NB4 (cell line): ENCODE results near the gene KLK6.

ENCODE experiments used
- DNase-seq: peaks from one replicate; pipeline ENCODE4 v3.0.0; 2010; ENCODE audit warnings: low read depth
- H3K4me3 ChIP-seq: one replicate; pipeline ENCODE4 v1.5.1; 2011; ENCODE audit warnings: mild to moderate bottlenecking, low read depth, low read length, moderate library complexity
- MYC ChIP-seq: IDR thresholded peaks from 2 replicates; pipeline ENCODE4 v1.6.1; 2011; ENCODE audit warnings: low read depth, low read length
- POLR2A ChIP-seq: IDR thresholded peaks from 2 replicates; pipeline ENCODE4 v1.6.1; 2011; ENCODE audit warnings: mild to moderate bottlenecking; ENCODE audit not compliant: insufficient read length; ENCODE audit errors: extremely low read depth
- TF ChIP-seq, protein P1 (sequence below): IDR thresholded peaks from 2 replicates; pipeline ENCODE4 v1.6.1; 2011; ENCODE audit warnings: low read depth, low read length
- TF ChIP-seq, protein P2 (sequence below): IDR thresholded peaks from one replicate; pipeline ENCODE4 v1.5.1; 2012; ENCODE audit warnings: low read depth, low read length

The KLK6 gene

DNA sequence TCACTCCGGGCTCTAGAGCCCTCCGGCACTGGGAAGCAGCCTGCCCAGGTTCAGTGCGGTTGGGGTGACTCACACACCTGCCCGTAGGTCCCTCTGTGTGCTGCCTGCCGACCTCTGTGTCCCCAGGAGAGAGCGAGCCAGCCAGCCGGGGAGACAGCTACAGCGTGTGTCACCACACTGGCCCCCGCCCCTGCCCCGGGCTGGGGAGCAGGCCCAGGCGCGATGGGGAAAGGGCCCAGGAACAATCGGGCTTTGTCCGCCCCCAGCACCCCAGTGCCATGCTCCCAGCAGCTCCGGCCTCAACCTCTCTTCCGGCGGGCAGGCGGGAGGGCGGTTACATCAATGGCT is at the start of gene KLK6:
TSS of gene KLK6 (minus strand) at position 179 of the 348 bp plus-strand sequence. CDS start 1,487 bp downstream, outside the sequence.
- TF ChIP-seq, protein P1, sequence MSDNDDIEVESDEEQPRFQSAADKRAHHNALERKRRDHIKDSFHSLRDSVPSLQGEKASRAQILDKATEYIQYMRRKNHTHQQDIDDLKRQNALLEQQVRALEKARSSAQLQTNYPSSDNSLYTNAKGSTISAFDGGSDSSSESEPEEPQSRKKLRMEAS: no peak
- TF ChIP-seq, protein P2, sequence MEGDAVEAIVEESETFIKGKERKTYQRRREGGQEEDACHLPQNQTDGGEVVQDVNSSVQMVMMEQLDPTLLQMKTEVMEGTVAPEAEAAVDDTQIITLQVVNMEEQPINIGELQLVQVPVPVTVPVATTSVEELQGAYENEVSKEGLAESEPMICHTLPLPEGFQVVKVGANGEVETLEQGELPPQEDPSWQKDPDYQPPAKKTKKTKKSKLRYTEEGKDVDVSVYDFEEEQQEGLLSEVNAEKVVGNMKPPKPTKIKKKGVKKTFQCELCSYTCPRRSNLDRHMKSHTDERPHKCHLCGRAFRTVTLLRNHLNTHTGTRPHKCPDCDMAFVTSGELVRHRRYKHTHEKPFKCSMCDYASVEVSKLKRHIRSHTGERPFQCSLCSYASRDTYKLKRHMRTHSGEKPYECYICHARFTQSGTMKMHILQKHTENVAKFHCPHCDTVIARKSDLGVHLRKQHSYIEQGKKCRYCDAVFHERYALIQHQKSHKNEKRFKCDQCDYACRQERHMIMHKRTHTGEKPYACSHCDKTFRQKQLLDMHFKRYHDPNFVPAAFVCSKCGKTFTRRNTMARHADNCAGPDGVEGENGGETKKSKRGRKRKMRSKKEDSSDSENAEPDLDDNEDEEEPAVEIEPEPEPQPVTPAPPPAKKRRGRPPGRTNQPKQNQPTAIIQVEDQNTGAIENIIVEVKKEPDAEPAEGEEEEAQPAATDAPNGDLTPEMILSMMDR: no peak
- TF ChIP-seq POLR2A (no peak), MYC (no peak)
- no peak for DNase-seq
- no peak within 1 kb of the TSS for H3K4me3 ChIP-seq

DNA sequence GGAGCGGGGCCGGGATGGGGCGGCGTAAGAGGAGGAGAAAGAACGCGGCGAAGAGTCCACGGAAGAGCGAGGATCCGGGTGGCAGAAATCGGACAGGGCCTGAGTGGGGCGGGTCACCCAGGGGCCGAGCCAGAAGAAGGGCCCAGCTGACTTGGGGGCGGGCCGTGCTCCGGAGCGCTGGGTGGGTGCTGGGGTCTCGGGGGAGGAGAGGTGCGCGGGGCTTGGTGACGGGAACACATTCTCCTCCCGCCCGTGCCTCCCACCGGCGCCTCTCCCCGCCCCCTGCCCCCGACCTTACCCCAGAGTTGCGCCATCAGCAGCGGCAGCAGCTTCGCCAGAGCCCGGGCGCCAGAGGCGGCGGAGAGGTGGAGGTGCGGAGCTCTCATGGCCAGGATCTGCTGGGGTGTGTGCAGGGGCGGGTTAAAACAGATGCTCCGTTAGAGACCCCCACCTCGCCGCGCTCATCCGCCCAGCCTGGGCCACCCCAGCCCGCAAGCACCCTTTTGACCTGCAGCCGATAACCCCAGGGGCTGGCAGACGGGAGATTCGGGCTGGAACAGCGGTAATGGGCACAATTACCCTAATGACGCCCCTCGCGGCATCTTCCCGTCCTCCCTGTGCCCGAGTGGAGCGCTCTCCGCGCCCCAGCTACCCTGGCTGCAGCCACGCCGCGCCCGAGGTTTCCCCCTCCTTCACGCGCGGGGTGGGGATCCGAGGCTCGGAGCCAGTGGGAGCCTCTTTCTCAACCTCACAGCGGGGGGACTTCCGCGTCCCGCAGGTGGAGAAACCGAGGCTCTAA is 49.6 kb upstream of the KLK6 start:
- peak; percentile 57 for DNase-seq
- TF ChIP-seq, protein P2: no peak
- TF ChIP-seq MYC (no peak), POLR2A (no peak)
- TF ChIP-seq, protein P1: no peak
- H3K4me3 ChIP-seq: no peak overlapping the region

DNA sequence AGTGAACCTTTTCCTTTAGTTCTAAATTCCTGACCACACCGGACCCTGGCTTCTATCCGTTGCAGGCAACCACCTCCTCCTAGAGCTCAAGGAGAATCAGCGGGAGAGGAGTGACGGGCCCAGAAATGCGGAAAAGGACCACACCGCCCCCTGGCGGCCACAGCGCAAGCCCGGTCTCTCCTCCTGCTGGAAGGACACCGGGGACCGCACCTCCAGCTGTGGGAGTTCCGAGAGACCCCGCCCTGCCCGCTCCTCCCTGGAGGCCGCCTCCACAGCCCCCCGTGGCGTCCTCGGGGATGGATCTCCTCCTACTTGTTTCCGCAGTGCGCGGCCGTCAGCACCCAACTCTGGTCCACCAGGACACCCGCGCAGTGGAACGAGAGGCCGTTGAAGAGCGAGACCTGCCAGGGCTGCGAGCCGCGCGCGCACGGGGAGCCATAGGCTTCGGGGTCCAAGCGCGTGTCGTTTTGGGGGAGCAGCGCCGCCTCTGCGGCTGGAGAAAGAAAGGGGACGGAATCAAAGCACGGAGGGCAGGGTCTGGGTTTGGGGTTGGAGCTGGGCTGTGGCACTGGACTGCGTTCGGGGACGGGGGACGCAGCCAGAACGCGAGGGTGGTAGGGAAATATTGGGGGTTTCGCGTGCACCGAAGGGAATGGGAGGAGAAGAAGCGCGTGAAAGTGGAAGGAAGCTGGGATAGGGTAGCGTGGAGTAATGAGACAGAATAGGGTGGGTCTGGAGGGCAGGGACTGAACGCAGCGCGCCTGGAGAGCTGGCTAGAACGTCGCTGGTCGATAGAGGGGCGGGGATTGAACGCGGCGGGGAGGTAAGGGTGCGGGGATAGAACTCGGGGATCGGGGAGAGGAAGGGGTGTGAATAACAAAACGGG is 47.6 kb upstream of the KLK6 start:
- TF ChIP-seq, protein P1: no peak
- TF ChIP-seq, protein P2: peak; percentile 71
- DNase-seq: peak; percentile 66
- H3K4me3 ChIP-seq: no peak overlapping the region

DNA sequence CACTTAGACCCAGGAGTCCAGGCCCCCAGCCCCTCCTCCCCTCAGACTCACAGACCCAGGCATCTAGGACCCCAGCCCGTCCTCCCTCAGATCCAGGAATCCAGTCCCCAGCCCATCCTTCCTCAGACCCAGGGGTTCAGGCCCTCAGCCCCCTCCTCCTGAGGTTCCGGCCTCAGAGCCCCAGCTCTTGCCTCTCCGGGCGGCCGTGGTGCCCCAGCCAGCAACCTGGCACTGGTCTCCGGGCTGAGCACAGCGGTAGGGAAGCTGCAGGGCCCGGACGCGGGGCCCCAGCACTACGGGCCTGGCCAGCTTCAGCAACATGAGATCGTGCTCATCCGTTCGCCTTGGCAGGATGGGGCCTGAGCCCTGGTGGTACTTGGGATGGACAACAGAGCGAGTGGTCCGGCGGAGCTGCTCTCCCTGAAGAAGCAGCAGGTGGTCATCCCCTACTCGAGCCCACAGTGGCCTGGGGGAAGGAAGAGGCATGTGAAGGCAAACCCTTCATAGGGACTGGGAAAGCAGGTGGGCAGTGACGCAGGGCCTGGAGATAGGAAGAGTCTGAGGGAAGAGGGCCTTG is 46.4 kb upstream of the KLK6 start:
- no peak for DNase-seq
- no peak overlapping the region for H3K4me3 ChIP-seq
- TF ChIP-seq, protein P1: no peak
- TF ChIP-seq POLR2A: no peak

DNA sequence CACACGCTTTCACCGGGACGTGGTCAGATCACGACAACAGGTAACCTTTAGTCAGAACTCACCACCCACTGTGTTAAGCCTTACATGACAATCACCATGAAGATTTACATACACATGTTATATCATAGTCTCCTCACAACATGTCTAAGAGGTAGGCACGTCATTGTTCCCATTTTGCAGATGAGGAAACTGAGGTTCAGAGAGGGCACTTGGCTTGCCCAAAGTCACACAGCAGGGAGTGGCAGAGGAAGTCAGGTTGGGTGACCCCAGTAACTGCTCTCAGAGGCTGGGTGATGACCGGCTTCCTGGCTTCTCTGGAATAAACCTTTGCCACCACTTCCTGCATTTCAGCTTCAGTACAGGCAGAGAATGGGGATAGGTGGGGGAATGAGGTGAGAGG is 44.9 kb upstream of the KLK6 start:
- no peak overlapping the region for H3K4me3 ChIP-seq
- no peak for DNase-seq
- TF ChIP-seq POLR2A (no peak), MYC (no peak)
- TF ChIP-seq, protein P2: no peak
- TF ChIP-seq, protein P1: no peak

DNA sequence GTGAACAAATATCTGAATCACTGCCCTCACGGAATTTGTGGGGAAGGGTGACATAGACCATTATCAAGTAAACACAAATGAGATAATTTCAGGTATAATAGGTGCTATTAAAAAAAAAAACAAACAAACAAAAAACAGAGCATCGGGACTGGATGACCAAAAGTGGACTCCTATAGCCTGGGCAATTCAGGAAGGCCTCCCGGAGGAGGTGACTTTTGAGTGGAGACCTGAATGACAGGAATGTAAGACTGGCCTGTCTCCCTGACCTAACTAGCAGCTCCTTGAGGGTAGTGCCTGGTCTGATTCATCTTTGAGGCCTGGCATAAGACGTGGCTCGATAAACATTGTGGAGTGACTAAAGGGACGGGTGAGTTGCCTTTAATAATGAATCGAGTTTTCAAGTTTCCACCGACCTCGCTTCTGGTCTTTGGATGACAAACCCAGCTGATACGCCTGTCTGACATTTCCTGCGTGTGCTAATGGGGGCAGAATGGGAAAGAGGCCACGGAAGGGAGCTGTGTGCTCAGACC is 43.3 kb upstream of the KLK6 start:
- H3K4me3 ChIP-seq: no peak overlapping the region
- no peak for DNase-seq
- TF ChIP-seq POLR2A: no peak
- TF ChIP-seq, protein P1: no peak
- TF ChIP-seq, protein P2: no peak
- TF ChIP-seq MYC: no peak
